SU-DHL-6 (cell line): ENCODE measurements around the gene VAV3.

ENCODE experiments used
- H2AFZ ChIP-seq: fragments of 200-600 bp; sonication (generic); 2 replicates; pipeline ENCODE4 v1.6.1; 2014; ENCODE audit warnings: low read depth, mild to moderate bottlenecking, moderate library complexity, mixed read lengths, antibody characterized with exemption, low read length; ENCODE audit not compliant: severe bottlenecking
- H3F3A ChIP-seq: fragments of 200-600 bp; shearing (Covaris generic); 2 replicates; pipeline ENCODE4 v1.6.0; 2016; ENCODE audit warnings: antibody characterized with exemption, mild to moderate bottlenecking; ENCODE audit not compliant: insufficient read depth
- H3K27ac ChIP-seq: fragments of 200-600 bp; sonication (generic); 2 replicates; pipeline ENCODE4 v1.5.1; 2016; ENCODE audit warnings: low read depth, mild to moderate bottlenecking, low read length, moderate library complexity, mixed read lengths
- H3K27me3 ChIP-seq: fragments of 200-600 bp; sonication (generic), shearing (Covaris generic); 2 replicates; pipeline ENCODE4 v1.6.0; 2014; ENCODE audit warnings: mild to moderate bottlenecking, low read length
- H3K36me3 ChIP-seq: fragments of 200-600 bp; sonication (generic); 2 replicates; pipeline ENCODE4 v1.6.1; 2014; ENCODE audit warnings: mild to moderate bottlenecking, low read length, mixed read lengths
- H3K4me2 ChIP-seq: fragments of 300-600, 200-600 bp; shearing (Covaris generic), sonication (generic); 2 replicates; pipeline ENCODE4 v1.6.0; 2014; ENCODE audit warnings: low read length, low read depth, mild to moderate bottlenecking; ENCODE audit not compliant: poor library complexity, severe bottlenecking
- H3K4me3 ChIP-seq: fragments of 200-600 bp; sonication (generic); 2 replicates; pipeline ENCODE4 v1.5.1; 2014; ENCODE audit warnings: antibody characterized with exemption, low read length, mild to moderate bottlenecking, mixed read lengths; ENCODE audit not compliant: insufficient read depth, poor library complexity, severe bottlenecking
- H3K79me2 ChIP-seq: fragments of 200-600 bp; sonication (generic); 2 replicates; pipeline ENCODE4 v1.6.1; 2014; ENCODE audit warnings: mild to moderate bottlenecking, low read length, moderate library complexity; ENCODE audit not compliant: insufficient read depth
- H3K9ac ChIP-seq: fragments of 200-600 bp; sonication (generic); 2 replicates; pipeline ENCODE4 v1.7.0; 2014; ENCODE audit warnings: mild to moderate bottlenecking, low read length
- H3K9me2 ChIP-seq: fragments of 200-600 bp; sonication (generic); replicated peaks from 2 replicates; pipeline ENCODE4 v1.6.1; 2014; ENCODE audit warnings: low read length; ENCODE audit not compliant: insufficient read depth
- H3K9me3 ChIP-seq: fragments of 200-600 bp; sonication (generic); 2 replicates; pipeline ENCODE4 v1.6.1; 2014; ENCODE audit warnings: low read length, mixed read lengths; ENCODE audit not compliant: insufficient read depth
- H4K20me1 ChIP-seq: fragments of 200-600 bp; sonication (generic); 2 replicates; pipeline ENCODE4 v1.6.1; 2014; ENCODE audit warnings: low read depth, mild to moderate bottlenecking, antibody characterized with exemption, low read length, moderate library complexity, mixed read lengths
- CTCF ChIP-seq: fragments of 200-600 bp; sonication (generic); IDR thresholded peaks from one replicate; pipeline ENCODE4 v1.5.1; 2017; ENCODE audit warnings: antibody characterized with exemption, mild to moderate bottlenecking, low read length, moderate library complexity; ENCODE audit not compliant: insufficient read depth, poor library complexity, severe bottlenecking
- EZH2phosphoT487 ChIP-seq: fragments of 200-600 bp; sonication (generic), shearing (Covaris generic); conservative IDR thresholded peaks from 2 replicates; pipeline ENCODE4 v1.6.1; 2018; ENCODE audit warnings: mild to moderate bottlenecking, antibody characterized with exemption, low read length, moderate library complexity, mixed read lengths

VAV3 gene

GRCh38 chr1:107689733-107690132 lies 275.2 kb downstream of the VAV3 start:
- Histone ChIP-seq H3K4me2 (no peak overlapping the region), H3K9me3 (no peaks in the 10 kb centered on the region)

GRCh38 chr1:107689159-107689558 lies 275.8 kb downstream of the VAV3 start:
- TF ChIP-seq EZH2phosphoT487 (no peak), CTCF (no peak)
- Histone ChIP-seq H3K36me3 (no peaks in the 10 kb centered on the region), H4K20me1 (no peaks in the 10 kb centered on the region), H3K27ac (no peak overlapping the region), H3K79me2 (no peaks in the 10 kb centered on the region), H3F3A (no peaks in the 10 kb centered on the region), H3K9me2 (no peaks in the 10 kb centered on the region), H3K9me3 (no peaks in the 10 kb centered on the region), H3K4me2 (no peak overlapping the region), H2AFZ (no peak overlapping the region), H3K4me3 (no peak overlapping the region), H3K27me3 (no peaks in the 10 kb centered on the region), H3K9ac (no peak overlapping the region)

More at GRCh38 chr1:107689733-107690132, 275.2 kb downstream of the VAV3 start:
- Histone ChIP-seq H3F3A (no peaks in the 10 kb centered on the region), H3K27ac (no peak overlapping the region), H3K79me2 (no peaks in the 10 kb centered on the region), H2AFZ (no peak overlapping the region), H3K27me3 (no peaks in the 10 kb centered on the region), H4K20me1 (no peaks in the 10 kb centered on the region), H3K36me3 (no peaks in the 10 kb centered on the region), H3K4me3 (no peak overlapping the region), H3K9ac (no peak overlapping the region), H3K9me2 (no peaks in the 10 kb centered on the region)
- TF ChIP-seq CTCF (no peak), EZH2phosphoT487 (no peak)

DNA sequence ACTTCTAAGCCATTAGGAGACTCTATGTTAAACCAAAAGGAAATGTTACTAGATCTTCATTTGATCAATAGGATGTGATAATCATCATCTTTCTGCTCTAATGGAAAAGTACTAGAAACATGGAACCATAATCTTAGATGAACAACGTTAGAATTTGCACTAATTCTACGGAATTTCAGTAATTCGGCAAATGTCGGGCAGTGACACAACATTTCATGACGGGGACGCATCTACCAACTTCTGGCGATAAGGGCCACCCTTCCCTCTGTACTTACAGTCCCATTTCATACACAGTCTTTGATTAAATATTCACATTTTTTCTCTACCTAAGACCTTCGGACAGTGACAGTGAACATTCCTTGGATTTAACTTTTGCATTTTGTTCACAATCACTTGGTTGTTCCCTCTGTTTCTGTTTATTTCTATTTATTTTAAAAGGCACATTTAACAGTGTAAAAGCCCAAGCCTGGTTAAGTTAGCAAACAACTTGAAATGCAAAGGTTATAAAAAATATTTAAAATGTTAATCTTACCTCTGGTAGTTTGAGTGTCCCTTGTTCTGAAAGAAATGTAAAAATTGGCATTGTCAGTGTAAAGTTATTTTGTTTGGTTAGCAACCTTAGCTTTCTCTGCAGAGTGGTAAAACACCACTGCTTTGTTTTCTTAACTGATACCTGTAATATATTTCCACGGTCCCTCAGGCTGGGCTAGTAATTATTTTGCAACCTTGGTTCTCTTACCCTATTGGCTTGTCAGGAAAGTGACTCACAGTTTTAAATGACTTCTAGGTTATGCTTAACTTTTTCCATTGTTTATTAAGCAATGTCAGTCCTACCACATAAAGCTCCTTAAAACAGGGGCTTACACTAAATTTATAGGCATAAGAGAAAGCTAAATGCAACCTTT lies 276.9 kb downstream of the VAV3 start:
- Histone ChIP-seq H3F3A (no peaks in the 10 kb centered on the region), H3K36me3 (no peaks in the 10 kb centered on the region), H3K9me3 (no peaks in the 10 kb centered on the region), H3K27me3 (no peaks in the 10 kb centered on the region), H3K27ac (no peak overlapping the region), H3K9ac (no peak overlapping the region), H3K79me2 (no peaks in the 10 kb centered on the region), H4K20me1 (no peaks in the 10 kb centered on the region), H3K9me2 (no peaks in the 10 kb centered on the region), H2AFZ (no peak overlapping the region), H3K4me3 (no peak overlapping the region), H3K4me2 (no peak overlapping the region)
- TF ChIP-seq CTCF (no peak), EZH2phosphoT487 (no peak)
